Mucosa of rectum (tissue), 2 donors: Measurements from ENCODE around the gene PGS1.

ENCODE experiments used
- H3K27ac ChIP-seq, 2 donors: one replicate each; pipeline ENCODE4 v1.7.0; 2013; ENCODE audit warnings: inconsistent platforms in 2 of 2, low read depth in 2 of 2, low read length in 2 of 2
- H3K27me3 ChIP-seq, 2 donors: one replicate each; pipeline ENCODE4 v1.7.0; 2013; ENCODE audit warnings: low read length in 2 of 2; ENCODE audit not compliant: control insufficient read depth in 2 of 2, insufficient read depth in 2 of 2
- H3K36me3 ChIP-seq, 2 donors: one replicate each; pipeline ENCODE4 v1.7.0; 2013; ENCODE audit warnings: low read length in 2 of 2; ENCODE audit not compliant: control insufficient read depth in 2 of 2, insufficient read depth in 2 of 2
- H3K4me1 ChIP-seq, 2 donors: one replicate each; pipeline ENCODE4 v1.7.0; 2013; ENCODE audit warnings: low read length in 2 of 2, mild to moderate bottlenecking in 1 of 2; ENCODE audit not compliant: control insufficient read depth in 2 of 2, insufficient read depth in 2 of 2
- H3K4me3 ChIP-seq, 2 donors: one replicate each; pipeline ENCODE4 v1.7.0; 2013; ENCODE audit warnings: low read length in 2 of 2
- H3K9ac ChIP-seq, 2 donors: one replicate each; pipeline ENCODE4 v1.7.0; 2013; ENCODE audit warnings: low read length in 2 of 2, low read depth in 1 of 2, mild to moderate bottlenecking in 1 of 2
- H3K9me3 ChIP-seq, 2 donors: one replicate each; pipeline ENCODE4 v1.7.0; 2013; ENCODE audit warnings: low read length in 2 of 2; ENCODE audit not compliant: control insufficient read depth in 2 of 2
- donor health status: healthy.
- donor health status: Normal muscosa, but diverticular disease.

The PGS1 gene

DNA sequence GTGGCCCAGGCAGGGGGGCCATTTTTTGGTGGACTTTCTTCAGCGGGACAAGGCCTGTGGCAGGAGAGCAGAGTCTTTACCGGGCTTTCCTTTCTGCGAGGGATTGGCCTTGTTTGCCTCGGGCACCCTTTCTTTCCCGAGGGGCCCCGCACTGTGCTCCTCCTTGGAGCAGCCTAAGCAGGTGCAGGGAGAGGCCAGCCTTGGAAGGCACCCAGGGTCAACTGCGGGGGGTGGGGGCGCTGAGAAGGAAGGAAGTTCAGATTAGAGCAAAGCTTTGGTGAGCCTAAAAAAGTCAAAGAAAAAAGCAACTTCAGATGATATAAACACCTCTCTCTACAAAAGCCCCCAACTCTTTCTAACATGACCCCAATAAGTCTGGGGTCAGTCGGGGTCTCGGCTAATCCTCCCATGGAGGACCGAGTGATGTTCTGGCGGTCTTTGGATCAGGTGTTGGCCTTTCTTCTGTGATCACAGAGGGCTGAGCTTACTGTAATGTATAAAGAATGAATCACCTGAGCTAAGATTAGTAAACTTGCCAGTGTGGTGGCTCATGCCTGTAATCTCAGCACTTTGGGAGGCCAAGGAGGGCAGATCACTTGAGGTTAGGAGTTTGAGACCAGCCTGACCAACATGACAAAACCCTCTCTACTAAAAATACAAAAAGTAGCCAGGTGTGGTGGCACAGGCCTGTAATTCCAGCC is 63.0 kb downstream of the PGS1 start:
- H3K4me1 ChIP-seq: no peaks in the 10 kb centered on the region
- no peaks in the 10 kb centered on the region for H3K9me3 ChIP-seq
- H3K36me3 ChIP-seq: no peaks in the 10 kb centered on the region
- H3K9ac ChIP-seq: no peak overlapping the region
- peaks cover 4 to 7% of the 10 kb centered on the region in 2 donors for H3K27me3 ChIP-seq
- H3K27ac ChIP-seq: no peak overlapping the region
- H3K4me3 ChIP-seq: no peak overlapping the region

DNA sequence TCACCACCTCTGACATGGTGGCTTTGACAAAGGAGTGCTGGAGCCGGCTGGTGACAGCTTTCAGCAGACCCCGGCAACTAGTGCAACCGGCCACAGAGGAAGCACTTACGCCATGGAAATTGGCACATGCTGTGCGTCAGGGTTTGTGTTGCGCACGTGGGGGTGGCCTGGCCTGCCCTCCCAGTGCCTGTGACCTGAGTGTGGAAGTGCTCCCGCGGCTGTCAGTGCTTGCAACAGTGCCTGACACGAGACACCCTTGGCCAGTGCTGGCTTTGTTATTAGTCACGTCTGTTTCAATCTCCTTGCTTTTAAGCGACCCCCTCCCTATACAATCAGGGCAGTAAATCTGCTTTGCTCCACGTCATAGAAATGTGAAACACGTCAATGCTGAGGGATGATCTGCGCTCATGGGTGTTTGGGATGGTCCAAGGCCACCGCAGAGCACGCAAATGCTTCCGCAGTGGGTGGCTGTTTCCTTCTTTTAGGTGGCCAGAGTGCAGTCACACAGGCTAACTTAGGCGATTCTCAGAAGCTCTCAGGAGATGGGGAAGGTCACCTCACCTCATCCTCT is 64.3 kb downstream of the PGS1 start:
- H3K27ac ChIP-seq: no peak overlapping the region
- H3K4me1 ChIP-seq: no peaks in the 10 kb centered on the region
- no peaks in the 10 kb centered on the region for H3K36me3 ChIP-seq
- no peak overlapping the region for H3K9ac ChIP-seq
- H3K27me3 ChIP-seq: peaks cover 0 to 2% of the 10 kb centered on the region in 2 donors
- H3K9me3 ChIP-seq: no peaks in the 10 kb centered on the region
- H3K4me3 ChIP-seq: no peak overlapping the region

DNA sequence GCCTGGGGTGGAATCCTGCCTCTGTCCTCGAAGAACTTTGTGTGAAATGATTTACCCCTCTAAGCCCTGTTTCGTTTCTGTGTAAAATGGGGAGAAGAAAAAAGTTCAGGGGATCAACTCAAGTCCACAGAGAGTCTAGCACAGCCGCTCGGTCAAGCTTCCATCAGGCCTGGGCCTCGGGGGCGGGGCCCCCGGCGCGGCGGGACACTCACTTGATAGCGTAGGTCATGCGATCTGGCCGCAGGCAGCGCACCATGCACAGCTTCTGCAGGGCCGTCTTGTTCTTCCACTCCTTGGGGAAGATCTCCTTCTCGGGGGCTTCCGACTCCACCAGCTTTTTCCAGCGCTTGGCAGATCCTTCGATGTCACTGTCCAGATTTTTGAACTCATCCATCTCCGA is 65.9 kb downstream of the PGS1 start:
- Histone ChIP-seq H3K9me3 (no peaks in the 10 kb centered on the region), H3K36me3 (no peaks in the 10 kb centered on the region), H3K27me3 (peaks cover 0 to 2% of the 10 kb centered on the region in 2 donors), H3K27ac (no peak overlapping the region), H3K4me3 (no peak overlapping the region), H3K9ac (no peak overlapping the region), H3K4me1 (no peaks in the 10 kb centered on the region)

DNA sequence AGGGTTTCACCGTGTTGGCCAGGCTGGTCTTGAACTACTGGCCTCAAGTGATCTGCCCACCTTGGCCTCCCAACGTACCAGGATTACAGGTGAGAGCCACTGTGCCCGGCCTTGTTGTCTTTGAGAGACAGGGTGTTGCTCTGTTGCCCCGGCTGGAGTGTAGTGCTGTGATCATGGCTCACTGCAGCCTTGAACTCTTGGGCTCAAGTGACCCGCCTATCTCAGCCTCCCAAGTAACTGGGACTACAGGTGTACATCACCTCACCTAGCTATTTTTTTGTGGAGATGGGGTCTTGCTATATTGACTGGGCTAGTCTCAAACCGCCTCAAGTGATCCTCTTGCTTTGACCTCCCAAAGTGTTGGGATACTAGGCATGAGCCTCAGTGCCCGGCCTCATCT is 68.4 kb downstream of the PGS1 start:
- Histone ChIP-seq H3K36me3 (no peaks in the 10 kb centered on the region), H3K4me1 (no peaks in the 10 kb centered on the region), H3K9me3 (no peaks in the 10 kb centered on the region)

DNA sequence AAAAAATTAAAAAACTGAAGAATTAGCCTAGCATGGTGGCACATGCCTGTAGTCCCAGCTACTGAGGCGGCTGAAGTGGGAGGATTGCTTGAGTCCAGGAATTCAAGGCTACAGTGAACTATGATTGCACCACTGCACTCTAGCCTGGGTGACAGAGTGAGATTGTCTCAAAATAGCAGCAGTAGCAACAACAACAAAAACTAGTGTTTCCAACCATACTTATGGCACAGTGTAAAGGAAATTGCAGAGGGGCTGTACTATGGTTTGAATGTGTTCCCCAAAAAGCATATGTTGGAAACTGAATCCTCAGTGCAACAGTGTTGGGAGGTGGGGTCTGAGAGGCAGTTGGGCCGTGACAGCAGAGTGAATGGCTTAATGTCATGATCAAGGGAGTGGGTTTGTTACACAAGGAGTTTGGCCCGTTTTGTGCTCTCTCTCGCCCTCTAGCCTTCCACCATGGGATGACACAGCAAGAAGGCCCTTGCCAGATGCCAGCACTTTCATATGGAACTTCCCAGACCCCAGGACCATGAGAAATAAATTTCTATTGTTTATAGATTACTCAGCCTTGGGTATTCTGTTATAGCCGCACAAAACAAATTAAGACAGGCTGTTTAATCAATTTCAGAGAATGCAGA is 70.0 kb downstream of the PGS1 start:
- Histone ChIP-seq H3K27ac (no peak overlapping the region), H3K4me1 (no peaks in the 10 kb centered on the region), H3K36me3 (no peaks in the 10 kb centered on the region), H3K9ac (no peak overlapping the region), H3K4me3 (no peak overlapping the region), H3K9me3 (no peaks in the 10 kb centered on the region), H3K27me3 (peaks cover 0 to 2% of the 10 kb centered on the region in 2 donors)

More for the DNA sequence above, 68.4 kb downstream of the PGS1 start:
- no peak overlapping the region for H3K9ac ChIP-seq
- H3K27me3 ChIP-seq: peaks cover 0 to 2% of the 10 kb centered on the region in 2 donors
- H3K27ac ChIP-seq: no peak overlapping the region
- H3K4me3 ChIP-seq: no peak overlapping the region

DNA sequence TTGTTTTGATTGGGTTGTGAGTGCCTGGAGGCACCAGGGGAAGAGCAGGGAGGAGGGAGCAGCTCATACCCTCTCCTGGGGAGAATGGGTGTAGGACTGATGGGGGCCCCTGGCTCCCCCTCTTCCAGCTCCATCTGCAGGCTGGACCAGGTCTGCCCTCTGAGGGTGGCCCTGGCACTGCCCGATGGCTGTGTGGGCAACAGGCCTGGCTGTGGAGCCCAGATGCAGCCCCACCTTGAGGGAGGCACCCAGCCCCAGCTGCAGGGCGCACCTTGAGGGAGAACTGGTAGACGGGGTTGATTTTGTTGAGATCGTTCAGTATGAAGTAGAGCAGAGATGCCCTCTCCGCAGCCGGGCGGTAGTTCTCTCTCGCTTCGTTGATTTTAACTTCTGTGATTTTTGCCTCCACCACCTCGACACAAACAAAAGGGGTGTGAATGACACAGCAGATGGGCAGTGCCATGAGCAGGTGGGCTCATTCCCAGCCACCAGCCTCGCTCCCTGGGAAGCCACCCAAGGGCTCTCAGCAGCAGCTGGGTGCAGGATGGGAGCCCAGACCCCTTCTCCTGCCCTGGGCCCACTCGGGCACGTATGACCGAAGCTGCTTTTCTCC is 71.6 kb downstream of the PGS1 start:
- H3K9ac ChIP-seq: no peak overlapping the region
- H3K4me1 ChIP-seq: no peaks in the 10 kb centered on the region
- H3K4me3 ChIP-seq: no peak overlapping the region
- no peak overlapping the region for H3K27ac ChIP-seq
- H3K36me3 ChIP-seq: no peaks in the 10 kb centered on the region
- H3K9me3 ChIP-seq: no peaks in the 10 kb centered on the region
- H3K27me3 ChIP-seq: peaks cover 0 to 2% of the 10 kb centered on the region in 2 donors

DNA sequence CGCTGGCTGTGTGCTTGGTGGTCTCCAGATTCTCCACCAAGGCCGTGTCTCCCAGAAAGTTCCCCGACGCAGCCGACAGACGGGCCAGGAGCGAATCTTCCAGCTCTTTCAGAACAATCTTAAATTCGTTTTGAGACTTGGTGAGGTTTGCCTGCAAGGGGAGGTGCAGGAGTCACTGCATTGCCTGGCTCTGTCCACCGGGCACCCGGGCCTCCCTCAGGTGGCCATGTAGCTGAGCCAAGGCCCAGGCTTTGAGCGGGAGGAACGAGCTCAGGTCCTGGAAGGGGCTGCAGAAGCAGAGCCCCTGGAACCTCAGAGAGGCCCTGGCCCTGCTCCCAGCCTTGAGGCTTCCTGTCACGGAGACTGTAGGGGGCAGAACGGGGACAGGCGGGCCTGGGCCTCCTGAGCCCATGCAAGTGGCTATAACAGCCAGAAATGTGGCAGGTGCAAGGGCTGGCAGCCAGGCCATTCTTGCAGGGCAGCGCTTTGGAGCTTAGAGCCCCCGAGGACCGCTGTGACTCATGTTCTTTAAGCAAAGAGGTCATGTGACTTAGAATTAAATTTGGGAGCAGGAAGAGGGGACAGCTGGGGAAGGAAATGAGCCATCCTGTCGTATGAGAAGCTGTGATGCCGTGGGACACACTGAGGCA is 72.4 kb downstream of the PGS1 start:
- Histone ChIP-seq H3K4me1 (no peaks in the 10 kb centered on the region), H3K27ac (no peak overlapping the region), H3K9ac (no peak overlapping the region), H3K9me3 (no peaks in the 10 kb centered on the region), H3K36me3 (no peaks in the 10 kb centered on the region), H3K27me3 (peaks cover 0 to 2% of the 10 kb centered on the region in 2 donors), H3K4me3 (no peak overlapping the region)

DNA sequence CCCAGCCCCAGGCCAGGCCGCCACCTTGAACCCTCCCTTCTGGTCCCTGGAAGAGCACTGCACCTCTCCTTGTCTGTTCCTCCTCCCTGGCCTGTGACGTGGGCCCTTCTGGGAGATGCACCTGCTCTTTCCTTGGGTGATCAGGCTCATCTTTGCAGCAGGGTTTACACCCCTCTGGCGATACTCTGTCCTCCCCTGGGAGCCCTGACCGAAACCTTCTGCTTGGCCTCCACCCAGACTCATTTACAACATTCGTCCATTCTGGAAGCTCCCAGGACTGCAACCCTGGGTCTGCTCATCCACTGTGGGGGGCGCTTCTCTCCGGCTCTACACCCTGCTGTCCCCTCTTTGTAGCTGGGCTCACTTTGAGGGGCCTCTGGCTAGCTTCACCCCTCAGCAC is 73.3 kb downstream of the PGS1 start:
- Histone ChIP-seq H3K9me3 (no peaks in the 10 kb centered on the region), H3K4me3 (no peak overlapping the region)

DNA sequence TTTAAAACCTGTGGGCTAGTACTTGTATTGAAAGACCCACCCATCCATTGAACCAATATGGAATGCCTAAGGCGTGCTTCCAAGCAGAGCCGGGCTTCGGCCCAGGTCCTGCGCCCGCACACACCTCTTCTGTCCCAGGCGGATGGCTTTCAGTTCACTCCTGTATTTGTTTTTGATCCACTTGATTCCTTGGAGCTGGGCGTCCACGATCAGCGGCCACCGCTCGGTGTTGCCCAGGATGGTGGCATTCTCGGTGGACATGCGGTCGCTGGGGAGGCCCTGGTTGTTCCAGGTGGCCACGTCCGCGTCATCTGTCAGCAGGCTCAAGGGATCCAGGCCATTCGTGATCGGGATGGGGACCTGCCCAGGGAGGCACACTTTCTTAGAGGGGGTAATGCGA is 75.9 kb downstream of the PGS1 start:
- Histone ChIP-seq H3K4me1 (no peaks in the 10 kb centered on the region), H3K36me3 (no peaks in the 10 kb centered on the region), H3K9me3 (no peaks in the 10 kb centered on the region), H3K4me3 (no peak overlapping the region), H3K27me3 (no peaks in the 10 kb centered on the region), H3K9ac (no peak overlapping the region), H3K27ac (no peak overlapping the region)

More for the DNA sequence above, 73.3 kb downstream of the PGS1 start:
- Histone ChIP-seq H3K27me3 (no peaks in the 10 kb centered on the region), H3K9ac (no peak overlapping the region), H3K4me1 (no peaks in the 10 kb centered on the region), H3K27ac (no peak overlapping the region), H3K36me3 (no peaks in the 10 kb centered on the region)

DNA sequence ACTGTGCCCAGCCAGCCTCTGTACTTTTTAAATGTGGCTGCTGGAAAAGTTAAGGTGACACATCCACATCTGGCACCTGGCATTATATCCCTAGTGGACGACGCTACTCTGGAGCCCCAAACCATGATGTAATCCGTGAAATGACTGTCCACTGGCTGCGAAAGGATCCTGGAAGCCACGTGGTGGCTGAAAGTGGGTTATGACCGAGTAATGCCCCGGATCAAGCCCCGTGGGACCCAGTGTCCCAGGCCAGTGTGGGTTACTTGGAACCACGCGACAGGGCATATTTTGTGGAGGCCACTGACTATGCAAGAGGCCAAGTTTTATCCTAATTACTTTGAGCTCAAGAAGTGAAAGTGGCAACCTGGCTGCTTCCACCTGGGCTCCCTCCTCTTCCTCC is 79.6 kb downstream of the PGS1 start:
- Histone ChIP-seq H3K9ac (no peak overlapping the region), H3K36me3 (no peaks in the 10 kb centered on the region), H3K27me3 (no peaks in the 10 kb centered on the region), H3K4me3 (no peak overlapping the region), H3K9me3 (no peaks in the 10 kb centered on the region), H3K4me1 (no peaks in the 10 kb centered on the region), H3K27ac (no peak overlapping the region)
